T-helper 1 cell (primary cell): ENCODE measurements around the gene RSAD2.
"Not testable (repeated sequence)": the region's sequence is repeated elsewhere in the genome, so short reads cannot be mapped to it uniquely, and the experiment has no call there.

Experiments
- DNase-seq, 5 donors: peaks; one replicate each; pipeline ENCODE4 v3.0.0-alpha.2; 2012 to 2020
- total RNA-seq, 4 donors: gene quantifications; one replicate each; lab custom pipeline; 2026; lab: John Stamatoyannopoulos, UW

The RSAD2 gene
- total RNA-seq: 7.8 to 11.3 (median 10.2) reads per million in 4 donors

GRCh38 chr2:6877402-6878304 lies at the start of gene RSAD2:
Gene RSAD2, plus strand, starts transcription at chr2:6877777. Its CDS starts 24 bp downstream, at chr2:6877801.
- DNase-seq: peak in 3 of 5 donors; percentile 9 to 60 (median 10)

GRCh38 chr2:6828299-6828584 lies 49.3 kb upstream of the RSAD2 start:
- no peak for DNase-seq

GRCh38 chr2:6831229-6831628 lies 46.3 kb upstream of the RSAD2 start:
- DNase-seq: no peak

- no peak for DNase-seq
These were observed 44.8 kb upstream of the RSAD2 start for GRCh38 chr2:6832596-6833299.

- DNase-seq: no peak
These were observed 44.3 kb upstream of the RSAD2 start for GRCh38 chr2:6833300-6833604.

DNA sequence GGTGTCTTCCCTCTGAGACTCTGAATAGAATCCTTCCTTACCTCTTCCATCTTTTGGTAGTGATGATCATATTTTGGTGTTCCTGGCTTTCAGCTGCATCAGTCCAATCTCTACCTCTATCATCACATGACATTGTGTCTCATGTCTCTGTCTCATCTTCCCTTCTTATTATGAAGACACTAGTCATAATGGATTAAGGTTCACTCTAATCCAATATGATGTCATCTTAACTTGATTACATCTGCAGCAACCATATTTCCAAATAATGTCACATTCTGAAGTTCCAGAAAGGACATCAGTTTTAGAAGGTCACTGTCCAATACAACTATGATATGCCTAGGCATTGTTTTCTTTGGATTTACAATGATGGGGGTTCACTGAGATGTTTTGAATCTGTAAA lies 43.4 kb upstream of the RSAD2 start:
- no peak for DNase-seq

DNA sequence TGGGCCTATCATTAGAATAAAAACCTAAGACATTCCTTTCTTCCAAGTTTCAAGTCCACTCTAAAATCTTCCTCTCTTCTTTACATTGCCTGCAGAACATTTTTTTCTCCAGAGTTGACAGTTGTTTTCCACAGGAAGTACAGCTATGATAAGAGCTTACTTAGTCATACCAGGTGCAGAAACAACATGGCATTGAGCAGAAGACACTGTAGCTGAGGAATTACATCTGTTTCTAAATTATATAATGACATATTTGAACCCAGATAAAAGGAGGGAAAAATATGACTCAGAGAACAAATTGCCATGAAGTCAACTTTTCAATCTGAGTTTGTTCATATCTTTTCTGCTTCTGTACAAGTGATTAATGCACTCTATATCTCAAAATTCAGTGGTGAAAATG lies 42.1 kb upstream of the RSAD2 start:
- peak in 1 of 5 donors; percentile 7 for DNase-seq

DNA sequence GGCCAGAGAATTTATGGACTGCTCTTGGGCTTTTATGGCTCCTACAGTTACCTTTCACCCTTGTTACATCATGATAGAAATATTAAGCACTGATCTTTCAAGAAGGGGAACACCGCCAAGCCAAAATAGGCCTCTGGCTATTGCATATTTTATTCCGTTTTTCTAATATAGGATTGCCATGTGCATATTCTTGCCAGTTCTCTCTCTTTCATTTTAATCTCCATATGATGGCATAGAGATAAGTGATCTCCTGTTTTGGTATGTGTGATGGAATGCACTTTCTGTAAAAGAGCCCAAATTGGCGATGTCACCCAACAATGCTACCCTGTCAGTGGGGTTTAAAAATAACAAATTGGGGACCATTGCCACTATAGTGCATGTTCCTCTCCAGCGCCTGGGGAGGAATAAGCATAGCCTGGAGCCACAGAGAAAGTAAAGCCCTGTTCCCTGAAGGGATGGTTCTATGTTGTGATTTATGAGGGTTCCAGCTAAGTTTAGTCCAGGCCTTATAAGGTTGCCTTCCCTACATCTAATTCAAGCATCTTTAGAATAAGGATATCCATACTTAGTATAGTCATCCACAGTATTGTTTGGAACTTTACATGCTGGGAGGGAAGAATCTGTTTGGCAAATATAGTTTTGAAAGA lies 38.8 kb upstream of the RSAD2 start:
- no peak for DNase-seq

DNA sequence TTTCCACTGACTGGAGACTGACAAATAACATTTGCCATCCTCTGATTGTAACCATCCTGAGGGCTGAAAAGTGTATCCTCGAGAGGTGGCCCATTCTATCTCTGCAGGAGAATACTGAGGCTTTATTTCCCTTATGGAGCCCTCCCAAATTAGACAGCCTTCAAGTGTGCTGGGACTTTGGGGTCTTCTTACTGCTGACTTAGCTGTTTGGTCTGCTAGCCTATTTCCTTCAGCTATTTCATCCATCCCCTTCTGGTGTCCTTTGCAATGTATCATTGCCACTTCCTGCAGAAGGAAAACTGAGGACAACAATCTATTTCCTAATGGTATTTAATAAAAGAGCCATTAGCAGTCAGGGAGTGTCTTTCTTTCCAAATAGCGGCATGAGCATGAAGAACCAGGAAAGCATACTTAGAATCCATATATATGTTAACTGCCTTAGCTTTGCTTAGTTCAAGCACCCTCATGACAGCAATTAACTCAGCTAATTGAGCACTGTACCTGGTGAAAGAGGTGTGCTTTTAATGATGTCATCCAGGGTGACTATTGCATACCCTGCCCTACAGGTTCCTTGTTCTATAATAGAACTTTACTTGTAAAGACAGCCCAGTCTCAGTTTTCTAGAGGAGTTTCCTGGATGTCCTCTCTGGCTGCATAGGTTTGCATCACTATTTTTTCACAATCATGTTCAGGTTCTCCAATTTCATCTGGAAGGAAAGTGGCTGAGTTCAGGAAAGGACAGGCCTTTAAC lies 35.9 kb upstream of the RSAD2 start:
- DNase-seq: no peak

DNA sequence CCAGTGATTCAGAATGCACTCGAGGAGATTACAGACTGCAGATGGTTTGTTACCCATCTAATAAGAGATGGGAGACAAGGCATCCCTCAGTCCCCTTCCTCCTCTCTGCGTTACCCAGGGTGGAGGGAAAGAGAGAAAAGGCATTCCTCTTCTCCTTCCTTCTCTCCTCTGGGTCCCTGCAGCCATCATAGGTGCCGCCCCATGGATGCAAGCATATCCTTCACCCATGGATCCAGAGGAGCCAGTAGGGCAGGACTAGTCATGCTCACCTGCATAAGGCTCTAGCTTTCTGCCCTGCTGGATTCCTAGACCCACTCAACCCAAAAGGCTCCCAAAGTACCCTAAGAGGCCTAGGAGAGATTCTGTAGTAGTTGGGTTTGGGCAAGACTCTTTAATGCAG lies 32.3 kb upstream of the RSAD2 start:
- DNase-seq: no peak

DNA sequence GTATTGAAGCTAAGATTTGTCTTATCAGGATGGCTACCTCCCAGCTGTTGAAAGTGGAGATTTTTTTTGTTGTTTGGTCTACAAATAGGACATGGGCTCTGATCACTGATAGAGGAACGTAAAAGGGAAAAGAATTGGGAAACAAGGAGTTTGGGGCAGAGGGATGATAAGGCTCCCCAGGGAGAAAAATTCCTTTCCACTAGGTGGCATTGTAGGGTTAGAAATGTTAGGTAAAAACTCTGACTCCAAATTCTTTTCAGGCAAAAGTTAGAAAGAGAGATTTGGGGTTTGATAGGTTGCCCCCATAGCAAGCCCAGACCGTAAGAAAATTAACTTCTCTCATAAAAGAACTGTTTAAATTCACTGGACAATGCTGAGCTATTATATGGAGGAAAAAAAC lies 31.7 kb upstream of the RSAD2 start:
- no peak for DNase-seq

DNA sequence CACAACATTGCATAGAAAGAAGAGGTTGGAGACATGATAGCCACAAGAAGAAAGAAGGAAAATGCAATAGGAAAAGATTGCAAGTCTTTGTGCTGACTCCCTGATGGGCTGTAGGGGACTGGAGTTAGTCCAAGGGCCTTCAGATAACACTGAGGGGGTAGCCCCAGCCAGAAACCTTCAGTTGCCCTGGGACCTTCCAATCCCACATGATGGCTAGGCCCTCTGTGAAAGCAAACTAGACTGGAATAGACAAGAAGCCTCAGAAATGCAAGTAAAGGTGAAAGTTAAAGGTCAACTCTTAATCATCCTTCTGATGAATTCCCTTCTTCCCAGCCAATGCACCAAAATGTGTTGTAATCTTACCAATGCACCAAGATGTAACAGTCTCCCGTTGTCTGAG lies 31.0 kb upstream of the RSAD2 start:
- DNase-seq: no peak

GRCh38 chr2:6846967-6847681 lies 30.5 kb upstream of the RSAD2 start:
- no peak for DNase-seq

DNA sequence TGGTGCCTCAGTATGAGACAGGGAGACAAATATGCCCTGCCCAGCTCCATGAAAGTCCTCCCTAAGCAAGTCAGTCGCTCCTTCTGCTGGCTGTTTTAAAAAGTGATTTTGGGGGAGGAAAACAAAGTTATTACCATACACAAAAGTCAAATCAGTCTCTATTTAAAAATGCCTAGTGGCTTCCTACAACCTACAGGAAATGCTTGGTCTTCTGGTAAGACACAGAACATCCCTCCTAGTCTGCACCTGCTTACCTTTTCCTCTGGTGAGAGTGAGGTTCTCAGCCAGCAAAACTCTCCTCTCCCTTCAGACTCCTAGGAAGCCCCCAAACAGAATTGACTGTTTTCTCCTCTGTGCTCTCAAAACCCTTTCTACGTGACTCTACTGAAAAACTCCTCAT lies 25.4 kb upstream of the RSAD2 start:
- no peak for DNase-seq

DNA sequence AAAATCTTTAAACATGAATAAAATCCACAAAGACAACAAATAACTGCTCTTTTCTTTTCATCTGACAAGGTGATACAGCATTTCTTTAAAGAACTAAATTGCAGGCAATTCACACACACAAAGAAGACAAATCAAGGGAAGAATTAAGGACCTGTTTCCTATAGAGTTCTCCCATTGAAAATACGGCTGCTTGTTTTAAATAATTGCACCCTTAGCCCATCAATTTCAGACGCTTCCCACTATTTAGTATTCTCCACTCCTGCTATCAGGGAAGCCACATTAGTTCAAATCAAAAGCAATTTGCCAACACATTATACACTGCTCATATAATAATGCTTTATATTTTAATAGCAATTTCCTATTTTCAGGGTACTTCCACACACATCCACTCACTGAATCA lies 23.2 kb upstream of the RSAD2 start:
- DNase-seq: no peak

DNA sequence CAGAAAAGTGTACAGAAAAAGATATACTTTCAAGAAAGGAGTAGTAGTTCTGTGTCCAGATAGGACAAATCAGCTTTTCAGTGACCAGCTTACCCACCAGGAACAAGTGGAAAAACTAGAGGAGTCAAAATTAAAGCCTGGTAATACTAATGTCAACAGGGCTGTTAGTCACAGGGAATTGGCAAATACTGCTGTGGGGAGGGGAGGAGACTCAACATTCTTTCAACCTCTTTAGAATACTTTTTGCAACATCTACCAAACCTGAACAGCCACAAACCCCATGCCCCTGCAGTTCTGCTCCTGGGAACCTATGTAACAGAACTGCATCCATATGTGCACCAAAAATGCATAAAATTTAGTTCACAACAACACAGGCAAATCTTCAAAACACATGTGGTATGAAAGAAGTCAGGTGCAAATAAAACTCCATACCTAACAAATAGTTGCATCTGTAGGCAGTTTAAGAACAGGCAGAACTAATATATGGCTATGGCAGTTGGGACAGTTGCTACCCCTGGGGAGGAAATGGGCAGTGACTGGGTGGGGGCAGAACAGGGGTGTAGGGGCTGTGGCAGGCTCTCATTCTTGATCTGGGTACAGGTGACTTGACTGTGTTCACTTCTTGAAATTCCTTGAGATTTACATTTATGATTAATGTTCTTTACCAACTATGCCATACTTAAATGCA lies 21.6 kb upstream of the RSAD2 start:
- DNase-seq: no peak

DNA sequence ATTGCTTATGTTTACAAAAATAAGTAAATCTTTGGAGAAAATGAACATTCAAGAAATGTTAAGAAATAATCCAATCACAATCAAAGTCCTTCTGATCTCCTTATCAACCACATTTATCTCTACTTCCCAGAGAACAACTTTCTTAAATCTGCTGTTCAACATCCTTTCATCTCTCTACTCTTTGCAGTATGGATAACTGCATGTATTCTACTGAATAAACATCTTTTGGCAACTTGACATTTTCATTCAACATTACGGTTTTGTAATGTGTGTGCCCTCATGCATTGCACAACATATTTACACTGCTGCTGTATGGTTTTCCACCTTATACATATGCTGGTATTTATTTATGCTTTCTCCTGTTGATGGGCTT lies 21.0 kb upstream of the RSAD2 start:
- no peak for DNase-seq

GRCh38 chr2:6858466-6859027 lies 19.0 kb upstream of the RSAD2 start:
- not testable (repeated sequence) for DNase-seq

GRCh38 chr2:6860296-6860695 lies 17.3 kb upstream of the RSAD2 start:
- DNase-seq: no peak

GRCh38 chr2:6863792-6864191 lies 13.8 kb upstream of the RSAD2 start:
- DNase-seq: no peak

DNA sequence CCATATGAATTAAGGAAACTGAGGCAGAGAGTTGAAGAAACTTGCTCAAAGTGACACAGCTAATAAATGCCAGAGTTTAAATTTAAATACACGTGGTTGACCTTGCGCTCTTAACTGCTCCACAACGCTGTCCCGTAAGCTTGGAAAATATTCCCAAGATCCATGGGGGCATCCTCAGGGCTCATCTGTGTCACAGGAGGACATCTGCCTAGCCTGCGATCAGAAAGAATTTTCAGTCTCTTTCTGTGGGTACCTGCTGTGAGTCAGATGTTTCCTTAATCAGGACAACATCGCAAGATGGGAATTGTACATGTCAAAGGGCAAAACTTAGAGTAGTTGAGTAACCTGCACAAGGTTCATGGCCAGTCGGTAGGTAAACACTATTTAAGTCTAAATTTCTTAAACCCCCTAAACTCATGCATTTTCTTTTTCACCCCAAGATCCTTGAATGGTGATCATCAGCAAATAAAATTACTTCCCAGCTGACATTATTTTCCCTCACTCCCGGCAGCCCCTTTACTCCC lies 13.3 kb upstream of the RSAD2 start:
- DNase-seq: no peak
